Endothelial cell (in vitro differentiated cells): ENCODE measurements around the gene RPL15. TPM values are rescaled to one million over a fixed set of nuclear protein-coding genes. Genes with fewer than 3 reads are reported as not detected.
A peak's percentile ranks its signal among the peaks of the same experiment; 100 is the strongest.

Experiments
- DNase-seq: peaks from one replicate; pipeline ENCODE4 v3.0.0; 2021; ENCODE audit warnings: low spot score
- H3K27ac Mint-ChIP-seq: one replicate; pipeline ENCODE4 v1.8.0; 2021; ENCODE audit warnings: mixed read lengths, inconsistent platforms; ENCODE audit not compliant: unreplicated experiment
- H3K27me3 Mint-ChIP-seq: one replicate; pipeline ENCODE4 v1.8.0; 2021; ENCODE audit warnings: mild to moderate bottlenecking, moderate library complexity, mixed read lengths, inconsistent platforms; ENCODE audit not compliant: unreplicated experiment
- H3K36me3 Mint-ChIP-seq: one replicate; pipeline ENCODE4 v1.8.0; 2021; ENCODE audit warnings: mild to moderate bottlenecking, low read depth, mixed read lengths, inconsistent platforms; ENCODE audit not compliant: unreplicated experiment
- H3K4me1 Mint-ChIP-seq: one replicate; pipeline ENCODE4 v1.8.0; 2021; ENCODE audit warnings: mild to moderate bottlenecking, mixed read lengths, inconsistent platforms; ENCODE audit not compliant: unreplicated experiment
- H3K4me3 Mint-ChIP-seq: one replicate; pipeline ENCODE4 v1.8.0; 2021; ENCODE audit warnings: mild to moderate bottlenecking, mixed read lengths, inconsistent platforms; ENCODE audit not compliant: unreplicated experiment
- H3K9me3 Mint-ChIP-seq: one replicate; pipeline ENCODE4 v1.8.0; 2021; ENCODE audit warnings: mixed read lengths, inconsistent platforms; ENCODE audit not compliant: unreplicated experiment
- CTCF ChIP-seq: fragments of 200-600 bp; sonication (generic); IDR thresholded peaks from one replicate; pipeline ENCODE4 v1.5.0; 2021; ENCODE audit warnings: antibody characterized with exemption; ENCODE audit not compliant: unreplicated experiment
- total RNA-seq: library from RNA; stranded (reverse); fragmentation: NEBNext Ultra II Directional; extraction: Animal tissue kit (Norgen Biotek cat#: 25700); gene quantifications from one replicate; pipeline ENCODE4 v1.2.1, GENCODE V29; 2021; ENCODE audit not compliant: unreplicated experiment

RPL15 gene
- total RNA-seq, 1 donor from 2014 or later, result 2,853 TPM

DNA sequence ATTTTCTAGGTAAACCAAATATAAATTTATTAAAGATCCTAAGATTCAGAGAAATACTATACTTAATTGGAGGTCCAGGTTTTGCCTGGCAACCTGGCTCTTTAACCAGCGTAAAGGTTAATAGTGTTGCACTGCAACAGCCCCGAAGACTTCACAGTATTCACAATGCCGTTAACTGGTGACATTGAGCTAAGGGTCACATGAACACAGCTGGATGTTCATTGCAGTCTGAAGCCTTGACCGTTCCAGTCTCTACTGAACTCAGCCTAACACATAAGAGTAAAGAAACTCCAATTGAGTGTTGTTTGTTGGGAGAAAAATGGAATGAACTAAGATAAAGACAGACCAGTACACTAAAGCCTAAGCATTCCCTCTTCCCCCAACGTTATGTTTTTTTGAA lies 27.0 kb upstream of the RPL15 start:
- H3K4me1 Mint-ChIP-seq, result peaks cover 9% of the 10 kb centered on the region
- peaks cover 2% of the 10 kb centered on the region for H3K27me3 Mint-ChIP-seq
- no peak for TF ChIP-seq CTCF
- peaks cover 12% of the 10 kb centered on the region for H3K36me3 Mint-ChIP-seq
- H3K4me3 Mint-ChIP-seq, result no peak overlapping the region
- H3K9me3 Mint-ChIP-seq, result no peaks in the 10 kb centered on the region
- DNase-seq, result no peak
- no peak overlapping the region for H3K27ac Mint-ChIP-seq

- Mint-ChIP-seq H3K27me3 (no peaks in the 10 kb centered on the region), H3K4me3 (peak overlapping the region; percentile 24), H3K9me3 (peaks cover 3% of the 10 kb centered on the region), H3K27ac (peak overlapping the region; percentile 49), H3K4me1 (peaks cover 9% of the 10 kb centered on the region), H3K36me3 (peaks cover 45% of the 10 kb centered on the region)
- no peak for TF ChIP-seq CTCF
- DNase-seq, result no peak
Observed at GRCh38 chr3:23894254-23895061, 22.5 kb upstream of the RPL15 start.

DNA sequence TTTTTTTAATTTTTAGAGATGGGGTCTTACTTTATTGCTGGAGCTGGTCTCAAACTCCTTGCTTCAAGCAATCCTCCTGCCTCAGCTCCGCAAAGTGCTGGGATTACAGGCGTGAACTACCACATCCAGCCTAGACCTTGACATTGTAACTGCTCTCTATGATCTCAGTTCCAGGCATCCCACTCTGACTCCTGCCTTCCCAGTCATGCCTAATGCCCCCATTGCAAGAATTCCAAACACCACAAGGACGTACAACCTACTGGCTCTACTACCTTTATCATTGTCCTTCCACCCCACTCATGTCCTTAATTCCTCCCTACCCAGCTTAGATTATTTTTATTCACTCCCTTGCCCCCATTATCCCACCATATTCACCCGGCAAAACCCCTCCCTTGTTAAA lies 21.8 kb upstream of the RPL15 start:
- peak overlapping the region; percentile 39 for H3K4me3 Mint-ChIP-seq
- no peaks in the 10 kb centered on the region for H3K27me3 Mint-ChIP-seq
- DNase-seq, result no peak
- H3K36me3 Mint-ChIP-seq, result peaks cover 46% of the 10 kb centered on the region
- H3K9me3 Mint-ChIP-seq, result peaks cover 3% of the 10 kb centered on the region
- H3K27ac Mint-ChIP-seq, result no peak overlapping the region
- H3K4me1 Mint-ChIP-seq, result peaks cover 9% of the 10 kb centered on the region
- no peak for TF ChIP-seq CTCF

GRCh38 chr3:23900744-23901143 lies 16.2 kb upstream of the RPL15 start:
- no peaks in the 10 kb centered on the region for H3K27me3 Mint-ChIP-seq
- H3K27ac Mint-ChIP-seq, result no peak overlapping the region
- no peaks in the 10 kb centered on the region for H3K4me1 Mint-ChIP-seq
- H3K36me3 Mint-ChIP-seq, result peaks cover 37% of the 10 kb centered on the region
- no peak for TF ChIP-seq CTCF
- H3K4me3 Mint-ChIP-seq, result no peak overlapping the region
- peaks cover 3% of the 10 kb centered on the region for H3K9me3 Mint-ChIP-seq
- DNase-seq, result no peak

DNA sequence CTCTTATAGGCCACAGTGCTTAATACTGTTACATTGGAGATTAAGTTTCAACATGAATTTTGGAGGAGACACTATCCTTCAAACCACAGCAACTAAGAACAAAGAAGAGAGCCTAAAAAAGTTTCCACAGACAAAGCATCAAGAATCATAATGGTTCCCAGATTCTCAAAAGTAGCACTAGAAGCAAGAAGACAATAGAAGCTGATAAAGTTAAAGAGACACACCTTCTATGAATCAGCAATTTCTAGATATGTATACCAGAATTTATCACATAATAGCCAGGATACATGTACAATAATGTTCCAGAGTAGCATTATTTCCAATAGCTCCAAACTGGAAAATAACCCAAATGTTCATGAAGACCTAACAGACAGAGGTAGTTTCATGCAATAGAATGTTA lies 12.4 kb upstream of the RPL15 start:
- Mint-ChIP-seq H3K27ac (no peak overlapping the region), H3K27me3 (no peaks in the 10 kb centered on the region), H3K4me1 (peaks cover 4% of the 10 kb centered on the region), H3K36me3 (peaks cover 11% of the 10 kb centered on the region), H3K9me3 (no peaks in the 10 kb centered on the region), H3K4me3 (no peak overlapping the region)
- no peak for DNase-seq
- no peak for TF ChIP-seq CTCF
